IMR-90 (cell line): Measurements from ENCODE around the gene AJAP1.

Experiments
- BHLHE40 ChIP-seq: fragments of 150-350 bp; IDR thresholded peaks from 2 replicates; pipeline ENCODE4 v1.6.1; 2016; ENCODE audit warnings: mild to moderate bottlenecking, low read depth, low read length
- CEBPB ChIP-seq: IDR thresholded peaks from 2 replicates; pipeline ENCODE4 v1.6.1; 2012; ENCODE audit warnings: low read depth, low read length, improper control_type of control experiment
- CTCF ChIP-seq: conservative IDR thresholded peaks from 2 replicates; pipeline ENCODE4 v1.5.1; 2012; ENCODE audit warnings: mild to moderate bottlenecking, low read depth, low read length, improper control_type of control experiment
- FOS ChIP-seq: fragments of 150-350 bp; IDR thresholded peaks from 2 replicates; pipeline ENCODE4 v1.6.1; 2016; ENCODE audit warnings: low read depth, low read length
- MAZ ChIP-seq: IDR thresholded peaks from 2 replicates; pipeline ENCODE4 v1.6.1; 2012; ENCODE audit warnings: low read depth, mild to moderate bottlenecking, low read length, improper control_type of control experiment, moderate library complexity, borderline replicate concordance
- MXI1 ChIP-seq: IDR thresholded peaks from 2 replicates; pipeline ENCODE4 v1.6.1; 2012; ENCODE audit warnings: low read depth, mild to moderate bottlenecking, low read length, moderate library complexity, borderline replicate concordance
- POLR2A ChIP-seq: IDR thresholded peaks from 2 replicates; pipeline ENCODE4 v1.6.1; 2012; ENCODE audit warnings: mild to moderate bottlenecking, low read depth, low read length
- RAD21 ChIP-seq: IDR thresholded peaks from 2 replicates; pipeline ENCODE4 v1.6.1; 2012; ENCODE audit warnings: low read length, improper control_type of control experiment
- RCOR1 ChIP-seq: IDR thresholded peaks from 2 replicates; pipeline ENCODE4 v1.6.1; 2012; ENCODE audit warnings: mild to moderate bottlenecking, low read length, improper control_type of control experiment; ENCODE audit not compliant: insufficient replicate concordance
- RFX5 ChIP-seq: IDR thresholded peaks from 2 replicates; pipeline ENCODE4 v1.8.0; 2012; ENCODE audit warnings: low read depth, mild to moderate bottlenecking, low read length, moderate library complexity
- SMC3 ChIP-seq: fragments of 150-350 bp; IDR thresholded peaks from 2 replicates; pipeline ENCODE4 v1.6.1; 2016; ENCODE audit warnings: low read depth, mild to moderate bottlenecking, antibody characterized with exemption, low read length, moderate library complexity

GRCh38 chr1:4687943-4688342 is 33.5 kb downstream of the AJAP1 start:
- no peak for TF ChIP-seq POLR2A
- no peak for TF ChIP-seq CTCF
- TF ChIP-seq RCOR1: no peak
- TF ChIP-seq RAD21: no peak
- no peak for TF ChIP-seq SMC3
- TF ChIP-seq MAZ: no peak
- no peak for TF ChIP-seq CEBPB
- TF ChIP-seq MXI1: no peak
- TF ChIP-seq BHLHE40: no peak
- TF ChIP-seq FOS: no peak
- TF ChIP-seq RFX5: no peak
